Effector CD4-positive, alpha-beta T cell (primary cell): ENCODE results near the gene CTF1.
A peak's percentile ranks its signal among the peaks of the same experiment; 100 is the strongest.

ENCODE experiments used
- DNase-seq: peaks from one replicate; pipeline ENCODE4 v3.0.0-alpha.2; 2020

The CTF1 gene

DNA sequence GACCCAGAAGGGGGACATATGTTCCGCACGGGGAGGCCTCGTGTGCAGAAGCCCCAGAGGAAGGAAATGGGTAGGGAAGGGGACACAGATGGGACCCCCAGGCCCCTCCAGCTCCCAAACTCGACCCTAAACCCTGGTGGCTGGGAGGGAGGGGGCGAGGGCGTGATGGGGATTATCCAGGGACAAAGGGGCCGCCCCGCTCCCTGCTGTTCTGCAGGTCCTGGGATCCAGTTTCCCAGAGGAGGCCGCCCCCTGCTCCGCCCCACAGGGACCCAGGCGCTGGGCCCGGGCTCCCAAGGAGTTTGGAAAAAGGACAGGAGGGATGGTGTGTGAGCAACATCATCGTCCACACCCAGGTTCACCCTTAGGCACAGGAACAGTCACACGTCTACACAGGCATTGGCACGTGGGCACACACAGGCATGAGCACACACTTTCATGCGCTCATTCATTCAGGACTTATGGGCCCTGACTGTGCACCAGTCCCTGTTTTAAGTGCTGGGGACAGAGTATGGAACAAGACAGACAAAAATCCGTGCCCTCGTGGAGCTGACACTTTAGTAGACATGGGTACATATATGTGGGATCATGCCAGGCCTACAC lies 14.1 kb downstream of the CTF1 start:
- no peak for DNase-seq

DNA sequence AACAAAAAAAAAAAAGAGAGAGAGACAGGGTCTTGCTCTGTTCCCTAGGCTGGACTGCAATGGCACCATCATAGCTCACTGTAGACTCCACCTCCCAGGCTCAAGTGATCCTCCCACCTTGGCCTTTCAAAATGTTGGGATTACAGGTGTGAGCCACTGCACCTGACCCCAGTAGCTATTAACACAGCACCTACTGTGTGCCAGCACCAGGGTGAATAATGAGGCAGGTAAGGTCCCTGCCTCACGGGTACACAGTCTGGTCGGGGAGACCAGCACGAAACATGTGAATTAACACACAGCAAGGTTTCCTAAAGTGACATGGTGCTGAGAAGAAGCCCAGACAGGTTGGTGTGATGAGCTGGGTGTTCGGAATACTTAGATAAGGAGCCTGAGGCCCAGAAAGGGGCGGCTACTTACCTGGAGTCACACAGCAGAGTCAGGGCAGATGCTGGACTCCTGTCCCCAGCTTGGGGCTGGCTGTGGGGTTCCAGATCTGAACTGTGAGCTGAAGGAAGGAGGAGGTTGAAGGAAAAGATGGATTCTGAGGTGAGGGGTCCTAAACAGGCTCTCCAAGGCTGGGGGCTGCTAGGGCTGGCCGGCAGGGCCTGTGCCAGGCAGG lies 16.5 kb downstream of the CTF1 start:
- DNase-seq = no peak

DNA sequence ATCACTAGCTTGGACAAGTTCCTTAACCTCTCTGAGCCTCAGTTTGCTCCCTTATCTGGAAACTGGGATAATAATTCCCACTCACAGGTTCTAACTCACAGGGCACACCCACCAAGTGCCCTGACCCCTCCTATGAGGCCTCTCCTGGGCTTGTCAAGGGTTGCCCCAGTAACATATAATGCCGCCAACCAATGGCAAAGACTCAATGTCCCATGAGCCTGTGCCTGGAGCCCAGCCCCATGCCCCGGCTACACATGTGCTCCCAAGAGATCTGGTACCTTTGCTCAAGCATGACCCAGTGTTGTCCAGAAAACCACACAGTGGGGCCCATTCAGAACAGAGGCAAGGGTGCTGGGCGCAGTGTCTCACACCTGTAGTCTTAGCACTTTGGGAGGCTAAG lies 18.4 kb downstream of the CTF1 start:
- no peak for DNase-seq

- DNase-seq = no peak
Observed at GRCh38 chr16:30918614-30919013, 22.2 kb downstream of the CTF1 start.

- no peak for DNase-seq
Observed at GRCh38 chr16:30920891-30921290, 24.5 kb downstream of the CTF1 start.

DNA sequence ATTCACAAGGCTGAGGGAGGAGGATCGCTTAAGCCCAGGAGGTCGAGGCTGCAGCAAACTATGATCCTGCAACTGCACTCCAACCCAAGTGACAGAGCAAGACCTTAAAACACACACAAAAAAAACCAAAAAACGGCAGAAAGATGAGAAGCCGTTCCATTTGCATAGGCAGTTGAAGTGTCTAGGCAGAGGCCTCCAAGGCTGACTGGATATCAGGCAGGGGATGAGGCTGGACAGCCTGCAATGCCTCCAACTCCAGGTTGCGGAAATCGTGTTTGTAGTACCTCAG lies 25.0 kb downstream of the CTF1 start:
- DNase-seq = no peak

- peak; percentile 86 for DNase-seq
Observed at GRCh38 chr16:30921748-30922419, 25.5 kb downstream of the CTF1 start.

DNA sequence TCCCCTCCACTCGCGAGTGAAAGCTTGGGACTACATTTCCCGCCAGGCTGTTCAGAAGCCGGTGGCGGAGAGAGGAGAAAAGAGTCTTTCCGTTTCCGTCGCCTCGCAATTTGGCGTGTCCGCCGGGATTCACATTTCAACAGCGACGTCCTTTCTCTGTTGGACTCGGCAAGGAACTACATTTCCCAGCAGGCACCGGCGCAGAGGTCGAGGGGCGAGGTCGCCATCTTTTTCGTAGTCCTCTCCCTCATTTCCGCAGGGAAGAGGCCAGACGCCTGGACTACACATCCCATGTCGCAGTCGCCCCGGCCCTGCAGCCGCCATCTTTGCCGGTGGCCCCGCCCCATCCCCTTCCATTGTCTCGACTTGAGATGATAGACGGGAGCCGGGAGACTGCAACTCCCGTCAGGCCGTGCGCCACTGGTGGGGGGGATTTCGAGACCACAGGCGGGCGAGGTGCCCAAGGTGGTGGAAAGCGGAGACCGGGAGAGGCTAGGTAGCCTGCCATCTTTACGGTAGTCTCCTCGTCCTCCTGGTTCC lies 26.1 kb downstream of the CTF1 start:
- DNase-seq = peak; percentile 99

DNA sequence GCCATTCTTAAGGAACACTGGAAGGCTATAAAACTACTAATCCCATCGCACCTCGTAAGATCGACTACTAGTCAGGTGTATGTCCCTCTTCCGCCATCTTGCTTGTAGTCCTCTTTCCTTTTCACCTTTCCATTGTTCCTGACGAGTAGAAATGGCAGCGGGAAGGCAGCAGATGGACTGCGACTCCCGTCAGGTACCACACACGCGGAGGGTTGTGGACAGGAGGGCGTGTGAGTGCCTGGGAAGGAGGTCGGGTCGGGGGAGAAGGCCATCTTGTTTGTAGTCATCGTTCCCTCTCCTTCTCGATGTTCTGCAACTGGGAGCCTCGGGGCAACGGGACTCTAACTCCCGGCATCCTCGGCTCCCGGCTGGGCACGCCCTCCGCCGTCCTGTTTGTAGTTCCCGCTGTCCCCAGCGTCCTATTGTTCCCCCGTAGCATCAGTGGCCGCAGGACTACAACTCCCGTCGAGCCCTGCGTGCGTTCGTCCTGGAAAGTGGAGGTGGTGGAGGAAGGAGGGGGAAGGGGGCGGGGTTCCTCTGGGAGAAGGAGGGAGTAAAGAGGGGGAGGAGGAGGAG lies 26.6 kb downstream of the CTF1 start:
- peak; percentile 96 for DNase-seq

- DNase-seq = no peak
Observed at GRCh38 chr16:30923554-30924075, 27.2 kb downstream of the CTF1 start, which contains the start of gene FBXL19. Gene FBXL19 (plus strand): TSS chr16:30923572. CDS start chr16:30925755, 2,183 bp downstream.

DNA sequence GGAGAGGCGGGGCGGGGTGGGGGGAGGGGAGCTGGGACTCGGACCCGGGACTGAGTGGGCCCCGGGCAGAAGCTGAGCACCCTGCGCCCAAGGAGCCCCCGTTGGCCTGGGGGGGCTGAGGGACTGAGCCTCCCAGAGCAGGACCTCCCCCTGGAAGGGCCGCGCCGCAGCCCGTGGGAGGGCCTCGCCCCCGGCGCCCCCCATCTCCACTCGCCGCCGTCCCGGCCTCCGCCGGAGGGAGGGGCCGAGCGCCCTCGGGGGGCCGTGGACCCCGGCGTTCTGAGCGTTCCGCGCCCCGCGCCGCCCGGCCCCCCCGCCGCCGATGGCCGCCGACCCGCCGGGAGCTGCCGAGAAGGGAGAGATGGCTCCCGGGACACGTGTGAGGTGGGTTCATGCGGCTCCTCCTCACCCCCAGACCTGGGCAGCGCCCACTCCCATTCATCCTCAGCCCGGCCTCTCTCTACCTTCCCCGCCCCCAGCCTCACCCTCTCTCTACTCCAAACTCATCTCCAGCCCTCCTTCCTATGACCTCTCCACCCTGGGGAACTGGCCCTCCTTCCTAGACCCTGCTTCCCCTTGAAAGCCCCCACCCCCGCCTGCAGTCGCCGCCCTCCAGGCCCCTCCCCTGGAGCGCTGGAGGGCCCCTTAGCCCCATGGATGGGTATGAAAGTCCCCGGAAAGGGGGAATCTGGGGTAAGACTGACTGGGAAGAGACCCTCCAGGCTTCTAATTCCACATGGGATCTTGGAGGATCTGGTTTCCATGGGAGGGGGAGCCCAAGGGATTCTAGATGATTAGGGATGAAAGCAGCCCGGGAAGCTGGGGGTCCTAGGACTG lies 27.9 kb downstream of the CTF1 start:
- DNase-seq = no peak

DNA sequence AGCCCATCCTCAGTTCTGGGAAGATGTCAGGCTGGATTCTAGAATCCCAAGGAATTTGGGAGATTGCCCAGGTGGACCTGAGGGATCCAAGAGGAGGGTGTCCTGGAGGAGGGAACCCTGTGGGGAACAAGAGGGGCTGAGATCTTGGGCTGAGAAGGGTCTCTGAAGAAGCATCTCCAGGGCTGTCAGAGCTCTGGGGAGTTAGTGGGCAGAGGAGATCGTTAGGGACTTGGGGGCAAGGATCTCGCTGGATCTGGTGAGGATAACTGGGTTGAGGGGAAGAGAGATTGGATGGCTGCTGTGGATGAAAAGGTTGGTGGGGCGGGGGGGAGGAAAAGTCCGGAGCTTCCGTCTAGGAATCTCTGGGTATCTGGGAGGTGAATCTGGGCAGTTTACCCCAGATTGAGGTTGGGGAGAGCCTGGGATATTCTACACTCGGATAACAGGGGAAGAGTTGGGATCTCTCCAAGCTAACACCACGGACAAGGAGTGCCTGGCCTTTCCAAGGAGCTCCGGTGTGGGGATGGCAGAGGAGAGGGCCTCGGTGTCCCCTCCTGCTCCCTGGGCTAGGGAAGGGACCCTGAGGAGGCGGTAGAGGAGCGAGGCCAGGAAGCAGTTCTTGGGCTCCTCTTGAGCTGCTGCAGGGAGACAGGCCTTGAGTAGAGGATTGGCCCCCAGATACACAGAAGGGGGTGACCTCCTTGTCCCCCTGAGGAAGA lies 28.7 kb downstream of the CTF1 start:
- no peak for DNase-seq

- no peak for DNase-seq
Observed at GRCh38 chr16:30925632-30925987, 29.2 kb downstream of the CTF1 start.

DNA sequence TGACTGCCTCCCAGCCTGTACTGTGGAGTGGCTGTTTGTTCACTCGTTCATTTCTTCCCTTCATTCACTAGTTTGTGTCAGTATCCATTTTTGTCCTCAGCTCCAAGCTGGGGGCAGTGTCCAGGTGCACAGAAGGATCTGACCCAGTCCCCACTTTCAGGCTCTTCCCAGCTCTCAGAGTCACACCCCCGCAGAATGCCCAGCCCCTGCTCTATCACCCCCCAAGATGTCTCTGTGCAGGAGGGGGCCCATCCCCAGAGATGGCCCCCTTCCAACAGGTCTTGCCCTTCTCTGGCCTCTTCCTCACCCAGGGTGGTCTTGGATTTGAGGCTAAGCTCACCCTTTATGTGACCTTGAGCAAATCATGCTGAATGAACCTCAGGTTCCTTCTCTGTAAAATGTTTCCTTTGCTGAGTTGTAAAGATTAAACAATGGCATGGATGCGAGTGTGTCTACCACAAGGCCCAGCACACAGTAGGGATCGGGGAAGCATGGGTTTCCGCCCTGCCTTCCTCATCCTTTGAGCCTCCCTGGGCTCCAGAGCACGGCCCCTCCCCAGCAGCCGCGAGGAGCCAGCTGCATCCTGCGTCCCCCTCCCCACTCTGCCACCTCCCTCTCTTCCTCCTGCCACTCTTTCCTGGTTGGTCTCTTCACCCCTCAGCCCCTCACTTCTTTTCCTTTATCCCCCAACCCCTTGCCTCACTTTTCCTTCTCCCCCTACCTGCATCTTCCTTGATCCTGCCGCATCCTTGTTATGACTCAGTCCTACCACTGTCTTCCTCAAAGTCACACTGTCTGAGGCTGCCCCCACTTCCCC lies 29.8 kb downstream of the CTF1 start:
- DNase-seq = no peak

GRCh38 chr16:30926937-30927788 lies 30.7 kb downstream of the CTF1 start:
- DNase-seq = no peak

- DNase-seq = no peak
Observed at GRCh38 chr16:30927789-30928378, 31.5 kb downstream of the CTF1 start.

DNA sequence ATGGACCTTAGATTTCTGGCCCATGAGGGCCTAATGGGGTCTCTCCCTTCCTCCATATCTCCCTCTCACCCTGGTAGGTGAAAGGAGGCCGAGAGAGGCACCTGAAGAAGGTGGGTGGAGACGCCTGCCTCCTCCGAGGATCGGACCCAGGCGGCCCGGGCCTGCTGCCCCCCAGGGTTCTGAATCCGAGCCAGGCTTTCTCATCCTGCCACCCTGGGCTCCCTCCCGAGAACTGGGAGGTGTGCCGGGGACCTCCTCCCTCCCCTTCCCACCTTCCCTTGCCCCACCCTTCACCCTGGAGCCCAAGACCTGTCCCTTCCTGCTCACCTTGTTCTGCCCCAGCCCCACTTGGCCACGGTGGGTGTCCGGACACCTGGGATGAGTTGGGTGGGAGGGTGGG lies 32.0 kb downstream of the CTF1 start:
- DNase-seq = no peak

DNA sequence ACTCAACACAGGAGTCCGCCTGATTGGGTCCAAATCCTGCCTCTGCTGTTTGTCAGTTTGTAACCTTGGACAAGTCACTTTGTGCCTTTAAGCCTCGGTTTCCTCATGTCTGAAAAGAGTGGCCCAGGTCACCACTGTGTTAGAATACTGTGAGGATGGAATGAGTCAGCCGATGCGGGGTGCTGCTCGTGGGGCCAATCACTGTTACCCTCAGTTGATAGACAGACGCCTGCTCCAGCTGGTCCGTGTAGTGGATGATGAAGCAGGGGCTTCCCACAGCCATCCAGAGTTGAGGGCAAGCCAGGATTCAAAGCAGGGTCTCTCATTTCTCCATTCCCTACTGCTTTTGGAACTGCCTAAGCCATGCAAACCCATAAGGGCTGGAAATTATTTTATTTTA lies 32.8 kb downstream of the CTF1 start:
- no peak for DNase-seq

DNA sequence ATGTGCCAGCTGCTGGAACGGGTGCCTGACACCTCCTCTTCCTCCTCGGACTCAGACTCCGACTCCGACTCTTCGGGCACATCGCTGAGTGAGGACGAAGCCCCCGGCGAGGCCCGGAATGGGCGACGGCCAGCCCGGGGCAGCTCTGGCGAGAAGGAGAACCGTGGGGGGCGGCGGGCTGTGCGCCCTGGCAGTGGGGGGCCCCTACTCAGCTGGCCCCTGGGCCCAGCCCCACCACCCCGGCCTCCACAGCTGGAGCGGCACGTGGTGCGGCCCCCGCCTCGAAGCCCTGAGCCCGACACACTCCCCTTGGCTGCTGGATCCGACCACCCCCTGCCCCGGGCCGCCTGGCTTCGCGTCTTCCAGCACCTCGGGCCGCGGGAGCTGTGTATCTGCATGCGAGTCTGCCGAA lies 33.8 kb downstream of the CTF1 start:
- DNase-seq = no peak
